Epithelial cell of proximal tubule (primary cell): Measurements from ENCODE around the gene KRCC1. TPM values are rescaled to one million over a fixed set of nuclear protein-coding genes. Genes with fewer than 3 reads are reported as not detected.

Experiments used
- DNase-seq: peaks from one replicate; pipeline ENCODE4 v3.0.0-alpha.2; 2011; ENCODE audit warnings: low read depth
- H3K4me3 ChIP-seq: 2 replicates; pipeline ENCODE4 v1.5.1; 2011; ENCODE audit warnings: low read depth, mild to moderate bottlenecking, low read length
- total RNA-seq: library from RNA; depleted of rRNA; stranded (reverse); fragments of >200 nt; gene quantifications from 2 replicates; pipeline ENCODE4 v1.2.3, GENCODE V29; 2015
- TF ChIP-seq, protein P1 (sequence below): conservative IDR thresholded peaks from 2 replicates; pipeline ENCODE4 v1.5.1; 2012; ENCODE audit warnings: low read depth, mild to moderate bottlenecking, low read length

The KRCC1 gene
- total RNA-seq, 1 donor from 2014 or later, result 24.1 TPM

DNA sequence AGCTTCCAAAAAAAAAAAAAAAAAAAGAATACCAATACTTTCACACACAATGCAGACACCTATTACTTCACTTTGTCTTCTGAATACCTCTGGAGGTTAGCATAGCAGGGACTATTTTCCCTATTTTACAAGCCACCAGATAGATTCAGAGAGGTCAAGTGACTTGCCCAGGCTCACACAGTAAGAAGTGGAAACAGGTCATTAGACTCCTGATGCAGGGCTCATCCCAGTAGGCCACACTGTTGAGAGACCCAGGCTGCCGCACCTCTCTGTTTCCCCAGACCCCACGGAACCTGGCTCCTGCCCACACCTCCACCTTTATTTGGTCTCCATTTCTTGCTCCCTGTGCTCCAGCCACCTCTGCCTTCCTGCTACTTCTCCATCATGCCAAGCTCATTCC is 31.5 kb upstream of the KRCC1 start:
- DNase-seq, result no peak
- H3K4me3 ChIP-seq, result no peak overlapping the region
- TF ChIP-seq, protein P1, sequence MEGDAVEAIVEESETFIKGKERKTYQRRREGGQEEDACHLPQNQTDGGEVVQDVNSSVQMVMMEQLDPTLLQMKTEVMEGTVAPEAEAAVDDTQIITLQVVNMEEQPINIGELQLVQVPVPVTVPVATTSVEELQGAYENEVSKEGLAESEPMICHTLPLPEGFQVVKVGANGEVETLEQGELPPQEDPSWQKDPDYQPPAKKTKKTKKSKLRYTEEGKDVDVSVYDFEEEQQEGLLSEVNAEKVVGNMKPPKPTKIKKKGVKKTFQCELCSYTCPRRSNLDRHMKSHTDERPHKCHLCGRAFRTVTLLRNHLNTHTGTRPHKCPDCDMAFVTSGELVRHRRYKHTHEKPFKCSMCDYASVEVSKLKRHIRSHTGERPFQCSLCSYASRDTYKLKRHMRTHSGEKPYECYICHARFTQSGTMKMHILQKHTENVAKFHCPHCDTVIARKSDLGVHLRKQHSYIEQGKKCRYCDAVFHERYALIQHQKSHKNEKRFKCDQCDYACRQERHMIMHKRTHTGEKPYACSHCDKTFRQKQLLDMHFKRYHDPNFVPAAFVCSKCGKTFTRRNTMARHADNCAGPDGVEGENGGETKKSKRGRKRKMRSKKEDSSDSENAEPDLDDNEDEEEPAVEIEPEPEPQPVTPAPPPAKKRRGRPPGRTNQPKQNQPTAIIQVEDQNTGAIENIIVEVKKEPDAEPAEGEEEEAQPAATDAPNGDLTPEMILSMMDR, result no peak

DNA sequence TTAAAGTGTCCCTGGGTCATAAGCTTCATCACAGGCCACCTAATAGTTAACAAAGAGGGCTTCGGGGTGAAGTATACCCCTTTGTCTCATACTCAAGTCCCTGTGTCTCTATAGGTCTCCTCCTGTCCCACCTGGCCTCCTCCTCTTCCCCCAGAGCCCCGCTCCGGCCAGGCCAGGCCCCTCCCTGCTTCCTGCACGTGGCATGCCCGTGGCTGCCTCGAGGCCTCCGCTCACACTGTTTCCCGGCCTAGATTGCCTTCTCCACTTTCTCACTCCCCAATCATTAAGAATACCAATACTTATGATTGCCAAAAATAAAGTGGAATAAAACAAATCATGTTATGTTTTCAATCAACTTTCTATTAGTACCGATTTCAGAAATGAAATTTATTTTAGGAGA is 30.8 kb upstream of the KRCC1 start:
- DNase-seq, result no peak
- TF ChIP-seq, protein P1, result no peak
- no peak overlapping the region for H3K4me3 ChIP-seq

DNA sequence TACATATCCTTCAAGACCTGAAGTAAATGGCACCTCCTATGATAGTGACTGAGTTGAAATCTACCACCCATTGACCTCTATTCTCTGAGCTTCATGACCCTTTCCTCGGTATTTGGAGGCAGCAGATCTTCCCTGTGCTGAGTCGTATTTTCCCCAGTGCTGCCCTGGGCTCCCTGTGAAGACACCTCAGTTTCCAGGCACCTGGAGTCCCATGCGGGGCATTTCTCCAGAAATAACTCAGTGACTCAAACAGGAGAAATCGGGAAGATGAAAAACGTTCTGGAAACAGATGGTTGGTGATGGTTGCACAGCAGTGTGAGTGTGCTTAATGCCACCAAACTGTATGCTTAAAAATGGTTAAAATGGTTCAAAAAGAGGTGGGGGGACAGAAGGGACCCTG is 30.0 kb upstream of the KRCC1 start:
- TF ChIP-seq, protein P1, result no peak
- H3K4me3 ChIP-seq, result no peak overlapping the region
- DNase-seq, result no peak

DNA sequence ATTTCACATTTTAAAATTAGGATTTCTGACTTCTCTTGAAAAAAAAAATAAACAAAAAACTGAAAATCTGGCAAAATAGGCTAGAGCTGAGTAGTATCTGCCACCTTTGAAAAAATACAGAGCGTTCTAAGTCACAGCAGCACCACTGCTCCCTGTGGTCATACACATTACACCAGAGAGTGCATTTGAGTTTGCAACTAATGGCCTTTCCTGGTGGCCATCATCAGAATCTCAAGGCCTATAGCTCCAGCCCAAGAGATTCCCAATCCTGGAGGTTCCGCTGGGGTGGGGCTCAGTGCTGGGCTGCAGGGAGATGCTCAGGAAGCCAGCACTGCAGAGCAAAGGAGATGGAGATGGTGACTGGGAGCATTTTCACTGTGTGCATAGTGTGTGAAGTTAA is 29.5 kb upstream of the KRCC1 start:
- TF ChIP-seq, protein P1, result no peak
- H3K4me3 ChIP-seq, result no peak overlapping the region
- DNase-seq, result no peak

DNA sequence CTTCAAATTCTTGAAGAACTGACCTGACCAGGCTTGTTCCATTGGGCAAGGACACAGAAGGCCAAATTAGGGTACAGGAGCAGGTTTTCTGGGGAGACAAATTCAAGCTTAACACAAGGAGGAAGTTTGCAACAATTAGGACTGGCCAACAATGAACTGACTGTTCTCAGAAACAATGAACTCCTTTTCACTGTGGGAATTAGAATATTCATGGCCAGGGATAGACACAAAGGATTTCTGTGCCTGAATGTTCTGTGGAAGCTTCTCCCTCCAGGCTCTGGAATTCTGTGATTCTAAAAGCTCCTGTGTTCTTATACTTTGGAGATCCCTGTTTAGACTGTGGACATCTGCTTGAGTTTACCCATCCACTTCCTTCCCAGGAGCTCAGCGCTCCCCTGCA is 27.2 kb upstream of the KRCC1 start:
- DNase-seq, result no peak
- TF ChIP-seq, protein P1, result no peak
- no peak overlapping the region for H3K4me3 ChIP-seq

DNA sequence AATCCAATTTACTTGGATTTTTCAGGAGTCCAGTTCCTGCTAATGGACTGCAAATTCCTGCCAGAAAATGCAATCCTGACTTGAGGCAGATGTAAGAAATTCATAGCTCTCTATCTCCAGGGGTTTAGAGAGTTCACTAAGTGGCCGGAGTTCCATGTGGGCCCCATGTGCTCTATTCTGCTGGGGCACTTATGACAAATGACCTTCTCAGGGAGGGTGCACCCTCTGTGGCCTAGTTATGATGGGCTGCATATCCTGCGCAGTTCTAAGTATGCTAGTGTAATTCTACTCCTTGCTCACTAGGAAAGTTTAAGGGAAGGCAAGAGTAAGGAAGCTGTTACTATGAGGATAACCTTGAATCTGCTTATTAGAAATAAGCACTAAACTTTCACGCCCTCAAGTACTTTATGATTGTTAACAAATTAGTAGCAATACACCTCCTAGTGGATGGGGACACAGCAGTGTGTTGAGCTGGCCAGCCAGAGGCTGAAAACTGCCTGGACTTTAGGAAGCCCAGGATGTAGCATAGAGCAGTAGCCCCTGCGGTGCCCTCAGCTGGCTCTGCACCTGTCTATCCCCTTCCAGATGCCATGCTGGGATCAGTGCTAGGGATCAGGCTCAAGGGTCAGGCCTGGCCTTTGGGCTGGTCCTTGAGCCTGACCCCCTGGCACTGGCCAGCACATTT is 26.5 kb upstream of the KRCC1 start:
- TF ChIP-seq, protein P1, result no peak
- DNase-seq, result no peak
- no peak overlapping the region for H3K4me3 ChIP-seq

DNA sequence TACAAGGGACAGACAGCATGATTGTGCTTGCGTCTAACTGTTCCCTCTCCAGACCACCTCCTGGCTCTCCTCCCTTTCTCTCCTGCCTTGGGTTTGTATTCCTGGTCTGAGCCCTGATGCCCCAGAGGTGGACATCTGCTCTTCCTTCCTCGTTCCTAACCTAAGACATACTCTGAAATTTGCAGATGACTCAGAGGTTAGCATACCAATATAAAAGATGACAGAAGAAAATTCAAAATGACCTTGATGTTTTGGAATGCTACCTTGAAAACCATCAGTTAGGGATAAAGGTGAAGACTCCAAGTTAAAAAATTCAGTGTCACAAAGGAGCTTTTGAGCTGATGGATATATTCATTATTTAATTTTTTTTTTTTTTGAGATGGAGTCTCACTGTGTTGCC is 25.0 kb upstream of the KRCC1 start:
- H3K4me3 ChIP-seq, result no peak overlapping the region
- no peak for DNase-seq
- TF ChIP-seq, protein P1, result no peak
